K562 (cell line): ENCODE results near the gene APLF. TPM values are rescaled to one million over a fixed set of nuclear protein-coding genes. Genes with fewer than 3 reads are reported as not detected.
"Not testable (repeated sequence)": the region's sequence is repeated elsewhere in the genome, so short reads cannot be mapped to it uniquely, and the experiment has no call there.

ENCODE experiments used
- ATAC-seq: fragments of 200-7000 bp; cut with Tn5 transposase; 3 replicates; pipeline ENCODE4 v1.9.1; 2020; ENCODE audit warnings: moderate library complexity
- BruUV-seq: library from RNA; stranded (reverse); fragments of 400-500 nt; replicated peaks from 2 replicates; lab custom pipeline; 2021; lab: Mats Ljungman, UMichigan
- CTCF ChIA-PET: fragments of 300-600 bp; formaldehyde crosslinking; extraction: SDS; loops from one replicate; lab custom pipeline; 2021; ENCODE audit warnings: low intra/inter-chr PET ratio; lab: Yijun Ruan, JAX
- POLR2A ChIA-PET: fragments of 300-600, 350-650 bp; sonication (Branson Sonifier 250); formaldehyde crosslinking; extraction: SDS; loops from one replicate; lab custom pipeline; 2021; ENCODE audit warnings: antibody characterized with exemption, inconsistent platforms; lab: Yijun Ruan, JAX
- DNase-seq, 4 experiments: peaks; one replicate each; pipeline versions ENCODE4 v3.0.0 to v3.0.0-alpha.2; 2011 to 2018; ENCODE audit warnings: low spot score in 3 of 4, mixed read lengths in 3 of 4; ENCODE audit errors: extremely low read depth in 1 of 4
- FAIRE-seq: peaks from 2 replicates; lab custom pipeline; 2011; peaks lifted over from hg19 to GRCh38; lab: Jason Lieb, UNC
- H2AFZ ChIP-seq: 2 replicates; pipeline ENCODE4 v1.6.0; 2011; ENCODE audit warnings: low read depth, low read length, control low read depth, inconsistent platforms
- H3K27ac ChIP-seq: fragments of 200-600 bp; 3 replicates; pipeline ENCODE4 v1.8.0; 2011; ENCODE audit warnings: low read depth, mild to moderate bottlenecking, control low read depth, inconsistent platforms, low read length, moderate library complexity, mixed read lengths; ENCODE audit errors: extremely low read depth
- H3K27me3 ChIP-seq, 2 experiments: fragments of 300-600 bp in 1 of 2; 2 replicates in 1 of 2; 3 replicates in 1 of 2; pipeline versions ENCODE4 v1.6.0 to v1.8.0; 2011; ENCODE audit warnings: inconsistent platforms in 2 of 2, low read length in 2 of 2, mild to moderate bottlenecking in 1 of 2, mixed read lengths in 1 of 2, moderate library complexity in 1 of 2; ENCODE audit not compliant: control insufficient read depth in 2 of 2, insufficient read depth in 2 of 2
- H3K36me3 ChIP-seq: fragments of 300-600 bp; 3 replicates; pipeline ENCODE4 v1.8.0; 2011; ENCODE audit warnings: mild to moderate bottlenecking, low read length, inconsistent platforms; ENCODE audit not compliant: control insufficient read depth, insufficient read depth
- H3K4me1 ChIP-seq, 2 experiments: fragments of 200-600 bp in 1 of 2; replicated peaks in 1 of 2; 2 replicates in 1 of 2; 3 replicates in 1 of 2; pipeline versions ENCODE4 v1.5.1 to v1.8.0; 2011; ENCODE audit warnings: inconsistent platforms in 2 of 2, low read length in 2 of 2, mild to moderate bottlenecking in 1 of 2, mixed read lengths in 1 of 2, moderate library complexity in 1 of 2; ENCODE audit not compliant: control insufficient read depth in 2 of 2, insufficient read depth in 2 of 2
- H3K4me2 ChIP-seq: 2 replicates; pipeline ENCODE4 v1.6.1; 2011; ENCODE audit warnings: low read length, control low read depth, inconsistent platforms, mixed read lengths; ENCODE audit not compliant: insufficient read depth
- H3K4me3 ChIP-seq: fragments of 200-600 bp; sonication (generic), shearing (Covaris generic); 2 replicates; pipeline ENCODE4 v1.5.1; 2016; ENCODE audit warnings: control low read depth, inconsistent platforms
- H3K79me2 ChIP-seq: fragments of 200-600 bp; 3 replicates; pipeline ENCODE4 v1.8.0; 2011; ENCODE audit warnings: low read length, inconsistent platforms; ENCODE audit not compliant: control insufficient read depth, insufficient read depth
- H3K9ac ChIP-seq, 2 experiments: 2 replicates each; pipeline versions ENCODE4 v1.6.0 to v1.6.1; 2011; ENCODE audit warnings: low read depth in 2 of 2, low read length in 2 of 2, control low read depth in 1 of 2, inconsistent platforms in 1 of 2, mild to moderate bottlenecking in 1 of 2, mixed read lengths in 1 of 2; ENCODE audit not compliant: insufficient read depth in 1 of 2
- H3K9me1 ChIP-seq: one replicate; pipeline ENCODE4 v1.6.0; 2011; ENCODE audit warnings: inconsistent platforms, mild to moderate bottlenecking, low read length, moderate library complexity; ENCODE audit not compliant: control insufficient read depth, insufficient read depth
- H3K9me3 ChIP-seq: replicated peaks from 2 replicates; pipeline ENCODE4 v1.5.1; 2011; ENCODE audit warnings: low read depth, low read length, inconsistent platforms; ENCODE audit not compliant: control insufficient read depth, insufficient read depth
- H4K20me1 ChIP-seq: replicated peaks from 2 replicates; pipeline ENCODE4 v1.6.1; 2011; ENCODE audit warnings: low read length, inconsistent platforms, mixed read lengths; ENCODE audit not compliant: control insufficient read depth, insufficient read depth
- DIDO1 ChIP-seq: fragments of 450-650 bp; IDR thresholded peaks from 2 replicates; pipeline ENCODE4 v1.6.1; 2016; ENCODE audit warnings: low read depth, missing biosample characterization, missing genetic modification characterization
- FOXK2 ChIP-seq, 2 experiments: fragments of 450-650 bp; IDR thresholded peaks in 1 of 2; conservative IDR thresholded peaks in 1 of 2; 2 replicates each; pipeline ENCODE4 v1.6.1; 2016; ENCODE audit warnings: low read depth in 2 of 2, mild to moderate bottlenecking in 1 of 2
- SP1 ChIP-seq: sonication (generic); formaldehyde crosslinking; IDR thresholded peaks from 2 replicates; pipeline ENCODE4 v1.8.1; 2022; ENCODE audit warnings: mild to moderate bottlenecking, missing genetic modification reagents
- ZNF274 ChIP-seq: IDR thresholded peaks from 2 replicates; pipeline ENCODE4 v1.6.1; 2011; ENCODE audit warnings: low read depth, mild to moderate bottlenecking, low read length, moderate library complexity, borderline replicate concordance
- WGBS: fragments of 100-300 bp; shearing (Covaris generic); methylation state at CpG from one replicate; pipeline ENCODE4 v1.1.6; 2016; ENCODE audit warnings: low coverage, mixed read lengths; ENCODE audit not compliant: insufficient coverage; ENCODE audit errors: missing lambda C conversion rate; 5-methylcytosine and 5-hydroxymethylcytosine counted together
- in situ Hi-C: fragments of 300-500 bp; cut with MboI; formaldehyde crosslinking; loops from 4 replicates; pipeline ENCODE4 v1.15.0; 2018; ENCODE audit warnings: inconsistent platforms, mixed read lengths
- intact Hi-C: fragments of 100-400 bp; cut with micrococcal nuclease; formaldehyde crosslinking; loops from 2 replicates; pipeline ENCODE4 v1.14.2; 2022
- polyA plus RNA-seq, 8 experiments: library from polyadenylated mRNA; depleted of rRNA in 4 of 8; stranded (reverse) in 5 of 8; unstranded in 3 of 8; fragments of >200 nt; fragmentation: Nextera tagmentation in 2 of 8; fragmentation: Illumina TruSeq in 1 of 8; extraction: Ambion mirVana in 2 of 8; extraction: Trizol in 1 of 8; gene quantifications; 2 replicates each; pipeline versions ENCODE4 v1.2.1 to v1.2.3, GENCODE V29; 2011 to 2014; ENCODE audit warnings: inconsistent platforms in 1 of 8, missing spikeins in 1 of 8
- total RNA-seq, 7 experiments: library from RNA; depleted of rRNA in 6 of 7; stranded (reverse); fragments of >200 nt in 6 of 7; fragmentation: Illumina TruSeq in 2 of 7; extraction: Trizol in 2 of 7; gene quantifications; 2 replicates each; pipeline versions ENCODE4 v1.2.1 to v1.2.3, GENCODE V29; 2011 to 2021; ENCODE audit warnings: low replicate concordance in 1 of 7
- TF ChIP-seq, protein P1 (sequence below): IDR thresholded peaks from 3 replicates; pipeline ENCODE4 v1.6.1; 2011; ENCODE audit warnings: borderline replicate concordance, mild to moderate bottlenecking, moderate library complexity; ENCODE audit not compliant: insufficient read length; ENCODE audit errors: extremely low read depth
- TF ChIP-seq, protein P2 (sequence below): fragments of 250-450 bp; sonication (Bioruptor Pico); IDR thresholded peaks from 2 replicates; pipeline ENCODE4 v1.4.0; 2020; ENCODE audit warnings: mild to moderate bottlenecking, moderate library complexity
- TF ChIP-seq, protein P3 (sequence below): fragments of 250-450 bp; sonication (Bioruptor Pico); IDR thresholded peaks from 2 replicates; pipeline ENCODE4 v1.8.0; 2022; ENCODE audit warnings: moderate library complexity, mild to moderate bottlenecking, inconsistent platforms

Gene APLF
- total and polyA plus RNA-seq, 9 of the 15 experiments (the other 6 are each of a cell fraction or from before 2014, with no cell fraction given) = 0.07 to 1.1 (median 0.71) TPM

GRCh38 chr2:68553098-68553497 lies 85.7 kb downstream of the APLF start (continued):
- no peak for TF ChIP-seq FOXK2 (conservative IDR thresholded peaks at IDR 0.05 in 1 of 2, IDR thresholded peaks at IDR 0.05 in 1 of 2; ENCODE audit: low read depth in 2 of 2)

DNA sequence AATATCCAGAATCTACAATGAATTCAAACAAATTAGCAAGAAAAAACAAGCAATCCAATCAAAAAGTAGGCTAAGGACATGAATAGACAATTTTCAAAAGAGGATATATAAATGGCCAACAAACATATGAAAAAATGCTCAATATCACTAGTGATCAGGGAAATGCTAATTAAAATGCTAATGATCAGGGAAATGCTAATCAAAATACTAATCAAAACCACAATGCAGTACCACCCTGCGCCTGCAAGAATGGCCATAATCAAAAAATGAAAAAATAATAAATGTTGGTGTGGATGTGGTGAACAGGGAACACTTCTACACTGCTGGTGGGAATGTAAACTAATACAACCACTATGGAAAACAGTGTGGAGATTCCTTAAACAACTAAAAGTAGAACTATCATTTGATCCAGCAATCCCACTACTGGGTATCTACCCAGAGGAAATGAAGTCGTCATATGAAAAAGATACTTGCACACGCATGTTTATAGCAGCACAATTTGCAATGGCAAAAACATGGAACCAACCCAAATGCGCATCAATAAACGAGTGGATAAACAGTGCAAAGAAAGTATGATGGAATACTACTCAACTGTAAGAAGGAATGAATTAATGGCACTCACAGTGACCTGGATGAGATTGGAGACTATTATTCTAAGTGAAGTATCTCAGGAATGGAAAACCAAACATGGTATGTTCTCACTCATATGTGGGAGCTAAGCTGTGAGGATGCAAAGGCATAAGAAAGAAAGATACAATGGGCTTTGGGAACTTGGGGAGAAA lies 88.2 kb downstream of the APLF start:
- H3K27me3 ChIP-seq, POLR2A ChIA-PET, H3K27ac ChIP-seq, H3K9me3 ChIP-seq, FAIRE-seq, ATAC-seq, H3K79me2 ChIP-seq, CTCF ChIA-PET, intact Hi-C loops, H3K4me3 ChIP-seq, H3K9me1 ChIP-seq, BruUV-seq, H3K4me1 ChIP-seq, H2AFZ ChIP-seq, DNase-seq, H3K9ac ChIP-seq, H3K4me2 ChIP-seq, H3K36me3 ChIP-seq, H4K20me1 ChIP-seq, in situ Hi-C loops: not testable (repeated sequence)
- 70% methylated on average over 5 of the region's 5 CpGs for WGBS

- no peaks in the 10 kb centered on the region for H3K27me3 ChIP-seq
- DNase-seq (no peak), FAIRE-seq (no peak), ATAC-seq (no peak)
- no peak overlapping the region for H2AFZ ChIP-seq
- peaks cover 0 to 3% of the 10 kb centered on the region in 2 experiments; a peak in 1 of 5 replicates for H3K4me1 ChIP-seq
- H3K4me2 ChIP-seq = no peak overlapping the region
- BruUV-seq = no TSS peak
- POLR2A ChIA-PET = interaction anchor here (0.8 kb wide), 1 partner anchor 24 kb away, joined by 3 read pairs; no protein-coding TSS in a partner anchor
- no peaks in the 10 kb centered on the region for H3K79me2 ChIP-seq
- H4K20me1 ChIP-seq = no peaks in the 10 kb centered on the region
- no peak overlapping the region for H3K9ac ChIP-seq
- intact Hi-C loops (no loop called here), in situ Hi-C loops (no loop called here)
- H3K9me3 ChIP-seq = no peaks in the 10 kb centered on the region
- H3K36me3 ChIP-seq = no peaks in the 10 kb centered on the region
- H3K9me1 ChIP-seq = no peaks in the 10 kb centered on the region
- no peak overlapping the region for H3K27ac ChIP-seq
- CTCF ChIA-PET = no interaction called here
- H3K4me3 ChIP-seq = no peak overlapping the region
- TF ChIP-seq, protein P1, sequence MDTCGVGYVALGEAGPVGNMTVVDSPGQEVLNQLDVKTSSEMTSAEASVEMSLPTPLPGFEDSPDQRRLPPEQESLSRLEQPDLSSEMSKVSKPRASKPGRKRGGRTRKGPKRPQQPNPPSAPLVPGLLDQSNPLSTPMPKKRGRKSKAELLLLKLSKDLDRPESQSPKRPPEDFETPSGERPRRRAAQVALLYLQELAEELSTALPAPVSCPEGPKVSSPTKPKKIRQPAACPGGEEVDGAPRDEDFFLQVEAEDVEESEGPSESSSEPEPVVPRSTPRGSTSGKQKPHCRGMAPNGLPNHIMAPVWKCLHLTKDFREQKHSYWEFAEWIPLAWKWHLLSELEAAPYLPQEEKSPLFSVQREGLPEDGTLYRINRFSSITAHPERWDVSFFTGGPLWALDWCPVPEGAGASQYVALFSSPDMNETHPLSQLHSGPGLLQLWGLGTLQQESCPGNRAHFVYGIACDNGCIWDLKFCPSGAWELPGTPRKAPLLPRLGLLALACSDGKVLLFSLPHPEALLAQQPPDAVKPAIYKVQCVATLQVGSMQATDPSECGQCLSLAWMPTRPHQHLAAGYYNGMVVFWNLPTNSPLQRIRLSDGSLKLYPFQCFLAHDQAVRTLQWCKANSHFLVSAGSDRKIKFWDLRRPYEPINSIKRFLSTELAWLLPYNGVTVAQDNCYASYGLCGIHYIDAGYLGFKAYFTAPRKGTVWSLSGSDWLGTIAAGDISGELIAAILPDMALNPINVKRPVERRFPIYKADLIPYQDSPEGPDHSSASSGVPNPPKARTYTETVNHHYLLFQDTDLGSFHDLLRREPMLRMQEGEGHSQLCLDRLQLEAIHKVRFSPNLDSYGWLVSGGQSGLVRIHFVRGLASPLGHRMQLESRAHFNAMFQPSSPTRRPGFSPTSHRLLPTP = no peak
- TF ChIP-seq SP1 (CRISPR knock-in tag) = no peak
- no peak for TF ChIP-seq DIDO1 (tag)
- TF ChIP-seq, protein P2, sequence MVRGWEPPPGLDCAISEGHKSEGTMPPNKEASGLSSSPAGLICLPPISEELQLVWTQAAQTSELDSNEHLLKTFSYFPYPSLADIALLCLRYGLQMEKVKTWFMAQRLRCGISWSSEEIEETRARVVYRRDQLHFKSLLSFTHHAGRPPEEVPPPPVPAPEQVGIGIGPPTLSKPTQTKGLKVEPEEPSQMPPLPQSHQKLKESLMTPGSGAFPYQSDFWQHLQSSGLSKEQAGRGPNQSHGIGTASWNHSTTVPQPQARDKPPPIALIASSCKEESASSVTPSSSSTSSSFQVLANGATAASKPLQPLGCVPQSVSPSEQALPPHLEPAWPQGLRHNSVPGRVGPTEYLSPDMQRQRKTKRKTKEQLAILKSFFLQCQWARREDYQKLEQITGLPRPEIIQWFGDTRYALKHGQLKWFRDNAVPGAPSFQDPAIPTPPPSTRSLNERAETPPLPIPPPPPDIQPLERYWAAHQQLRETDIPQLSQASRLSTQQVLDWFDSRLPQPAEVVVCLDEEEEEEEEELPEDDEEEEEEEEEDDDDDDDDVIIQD (CRISPR knock-in tag) = no peak
- TF ChIP-seq, protein P3, sequence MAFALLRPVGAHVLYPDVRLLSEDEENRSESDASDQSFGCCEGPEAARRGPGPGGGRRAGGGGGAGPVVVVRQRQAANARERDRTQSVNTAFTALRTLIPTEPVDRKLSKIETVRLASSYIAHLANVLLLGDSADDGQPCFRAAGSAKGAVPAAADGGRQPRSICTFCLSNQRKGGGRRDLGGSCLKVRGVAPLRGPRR (CRISPR knock-in tag) = no peak
- TF ChIP-seq ZNF274 = no peak
Observed at GRCh38 chr2:68556381-68556780, 89.0 kb downstream of the APLF start.
